Measurements from ENCODE around the gene TNFRSF21. TPM values are rescaled to one million over a fixed set of nuclear protein-coding genes. Genes with fewer than 3 reads are reported as not detected.

The TNFRSF21 gene
- total and polyA plus RNA-seq, 10 of the 15 experiments (the other 5 are each of a cell fraction or from before 2014, with no cell fraction given) = 0.09 to 1.0 (median 0.27) TPM

DNA sequence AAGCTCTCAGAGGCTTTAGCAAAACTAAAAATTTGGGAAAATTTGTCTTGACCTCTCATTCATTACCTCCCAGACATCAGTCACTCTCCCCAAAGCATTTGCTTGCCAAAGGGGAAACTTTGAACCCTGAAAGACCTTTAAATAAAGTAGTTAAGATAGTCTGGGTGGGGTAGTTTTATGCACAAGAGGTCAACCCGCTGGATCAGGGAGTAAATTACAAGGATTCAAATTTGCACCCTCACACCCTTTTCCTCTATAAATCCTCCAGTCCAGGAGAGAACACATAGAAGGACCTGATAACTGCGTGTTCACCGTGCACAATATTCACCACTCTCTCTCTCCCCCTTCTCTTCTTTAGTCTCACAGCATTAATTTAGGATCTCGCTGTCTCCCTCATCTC, 36.1 kb upstream of the TNFRSF21 start:
- H3K4me3 ChIP-seq = no peak overlapping the region
- ATAC-seq (no peak), DNase-seq (ENCODE audit: low read depth, low spot score) (no peak), FAIRE-seq (no peak)
- H3K9ac ChIP-seq (ENCODE audit: control insufficient read depth, insufficient read depth, low read length) = no peak overlapping the region
- no peaks in the 10 kb centered on the region for H3K36me3 ChIP-seq (ENCODE audit: control insufficient read depth in 2 of 2, insufficient read depth in 2 of 2, low read length in 1 of 2)
- intact Hi-C loops (cut with micrococcal nuclease; ENCODE audit: unreplicated experiment) (no loop called here), in situ Hi-C loops (cut with MboI) (no loop called here)
- RAD21 ChIA-PET (ENCODE audit: unreplicated experiment) = no interaction called here
- no peak overlapping the region for H3K27ac ChIP-seq (ENCODE audit: control insufficient read depth, insufficient read depth)
- TF ChIP-seq CBFB (IDR thresholded peaks at IDR 0.05; ENCODE audit: low read depth) (no peak), IKZF1 (conservative IDR thresholded peaks at IDR 0.05) (no peak), FOXK2 (IDR thresholded peaks at IDR 0.05) (no peak), WRNIP1 (IDR thresholded peaks at IDR 0.05; ENCODE audit: borderline replicate concordance, low read depth, low read length) (no peak), HDAC6 (IDR thresholded peaks at IDR 0.05; ENCODE audit: unreplicated experiment) (no peak)
- SMC1A ChIA-PET (ENCODE audit: uncharacterized antibody, unreplicated experiment) = no interaction called here
- 31% methylated on average over 4 of the region's 4 CpGs for WGBS (ENCODE audit: insufficient coverage, insufficient replicate concordance, low lambda C conversion rate, missing lambda C conversion rate)
- H3K27me3 ChIP-seq (replicated peaks in 1 of 2; ENCODE audit: control insufficient read depth in 2 of 2, insufficient read depth in 2 of 2, low read length in 1 of 2) = 0 out of 4 replicates have a peak, but pooled peaks cover 0 to 5% of the 10 kb centered on the region in 2 experiments
- CTCF ChIA-PET = no interaction called here
- no peaks in the 10 kb centered on the region for H3K4me1 ChIP-seq (ENCODE audit: control insufficient read depth, insufficient read depth, low read length)
- H3K79me2 ChIP-seq (ENCODE audit: control insufficient read depth, insufficient read depth, low read length) = no peaks in the 10 kb centered on the region
- H2AFZ ChIP-seq (ENCODE audit: control insufficient read depth, low read depth, low read length) = no peak overlapping the region
- no peaks in the 10 kb centered on the region for H4K20me1 ChIP-seq (ENCODE audit: control insufficient read depth, insufficient read depth)
- no peaks in the 10 kb centered on the region for H3K9me3 ChIP-seq (replicated peaks; ENCODE audit: control insufficient read depth, insufficient read depth, low read length)
- BruUV-seq (replicated peaks) = no TSS peak
- H3K4me2 ChIP-seq (ENCODE audit: control insufficient read depth, insufficient read depth) = no peak overlapping the region
- POLR2A ChIA-PET = no interaction called here

DNA sequence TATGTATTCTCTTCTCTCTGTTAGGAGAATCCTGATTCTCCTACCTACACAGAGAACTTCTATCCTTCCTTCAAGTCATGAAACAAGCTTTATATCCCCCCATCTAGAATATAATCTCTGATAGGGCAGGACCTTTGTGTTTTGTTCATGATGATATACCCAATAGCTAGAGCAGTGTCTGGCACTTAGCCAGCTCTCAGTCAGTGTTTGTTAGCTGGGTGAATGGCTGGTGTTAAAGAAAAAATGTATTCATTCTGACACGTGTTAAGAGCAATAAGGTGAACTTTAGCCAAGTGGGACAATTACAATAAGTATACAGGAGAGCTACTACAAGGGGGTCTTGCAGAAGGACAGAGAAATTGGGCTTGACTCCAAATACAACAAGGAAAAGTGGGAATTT, 34.3 kb upstream of the TNFRSF21 start:
- BruUV-seq (replicated peaks) = no TSS peak
- no peak for DNase-seq (ENCODE audit: low read depth, low spot score)
- H4K20me1 ChIP-seq (ENCODE audit: control insufficient read depth, insufficient read depth) = no peaks in the 10 kb centered on the region
- ChIA-PET RAD21 (ENCODE audit: unreplicated experiment) (no interaction called here), CTCF (no interaction called here), SMC1A (ENCODE audit: uncharacterized antibody, unreplicated experiment) (interaction anchor here (0.9 kb wide), 1 partner anchor 390 kb away, joined by 3 read pairs; no protein-coding TSS in a partner anchor), POLR2A (no interaction called here)
- H3K4me2 ChIP-seq (ENCODE audit: control insufficient read depth, insufficient read depth) = no peak overlapping the region
- no peaks in the 10 kb centered on the region for H3K9me3 ChIP-seq (replicated peaks; ENCODE audit: control insufficient read depth, insufficient read depth, low read length)
- H3K36me3 ChIP-seq (ENCODE audit: control insufficient read depth in 2 of 2, insufficient read depth in 2 of 2, low read length in 1 of 2) = no peaks in the 10 kb centered on the region
- H2AFZ ChIP-seq (ENCODE audit: control insufficient read depth, low read depth, low read length) = no peak overlapping the region
- H3K4me1 ChIP-seq (ENCODE audit: control insufficient read depth, insufficient read depth, low read length) = no peaks in the 10 kb centered on the region
- H3K4me3 ChIP-seq = no peak overlapping the region
- no peak overlapping the region for H3K9ac ChIP-seq (ENCODE audit: control insufficient read depth, insufficient read depth, low read length)
- H3K27ac ChIP-seq (ENCODE audit: control insufficient read depth, insufficient read depth) = no peak overlapping the region
- no peak for FAIRE-seq
- WGBS (ENCODE audit: insufficient coverage, insufficient replicate concordance, low lambda C conversion rate, missing lambda C conversion rate) = 0% methylated on average over 1 of the region's 1 CpG
- intact Hi-C loops (cut with micrococcal nuclease; ENCODE audit: unreplicated experiment) (no loop called here), in situ Hi-C loops (cut with MboI) (no loop called here)
- ATAC-seq = no peak
- no peaks in the 10 kb centered on the region for H3K79me2 ChIP-seq (ENCODE audit: control insufficient read depth, insufficient read depth, low read length)
- H3K27me3 ChIP-seq (replicated peaks in 1 of 2; ENCODE audit: control insufficient read depth in 2 of 2, insufficient read depth in 2 of 2, low read length in 1 of 2) = 0 out of 4 replicates have a peak, but pooled peaks cover 0 to 6% of the 10 kb centered on the region in 2 experiments
- TF ChIP-seq CBFB (IDR thresholded peaks at IDR 0.05; ENCODE audit: low read depth) (no peak), RB1 (IDR thresholded peaks at IDR 0.05; ENCODE audit: borderline replicate concordance) (no peak), NR2C2 (IDR thresholded peaks at IDR 0.05; ENCODE audit: borderline replicate concordance, control insufficient read depth, insufficient read length, low read depth) (no peak), NR2C1 (IDR thresholded peaks at IDR 0.05) (no peak), MTA2 (IDR thresholded peaks at IDR 0.05; ENCODE audit: low read depth) (no peak), SUZ12 (IDR thresholded peaks at IDR 0.05; ENCODE audit: unreplicated experiment) (no peak), TCF12 (IDR thresholded peaks at IDR 0.05; ENCODE audit: low read depth, low read length) (no peak)
- TF ChIP-seq, protein P1, sequence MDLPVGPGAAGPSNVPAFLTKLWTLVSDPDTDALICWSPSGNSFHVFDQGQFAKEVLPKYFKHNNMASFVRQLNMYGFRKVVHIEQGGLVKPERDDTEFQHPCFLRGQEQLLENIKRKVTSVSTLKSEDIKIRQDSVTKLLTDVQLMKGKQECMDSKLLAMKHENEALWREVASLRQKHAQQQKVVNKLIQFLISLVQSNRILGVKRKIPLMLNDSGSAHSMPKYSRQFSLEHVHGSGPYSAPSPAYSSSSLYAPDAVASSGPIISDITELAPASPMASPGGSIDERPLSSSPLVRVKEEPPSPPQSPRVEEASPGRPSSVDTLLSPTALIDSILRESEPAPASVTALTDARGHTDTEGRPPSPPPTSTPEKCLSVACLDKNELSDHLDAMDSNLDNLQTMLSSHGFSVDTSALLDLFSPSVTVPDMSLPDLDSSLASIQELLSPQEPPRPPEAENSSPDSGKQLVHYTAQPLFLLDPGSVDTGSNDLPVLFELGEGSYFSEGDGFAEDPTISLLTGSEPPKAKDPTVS (IDR thresholded peaks at IDR 0.05; ENCODE audit: low read depth, low read length) = no peak
- TF ChIP-seq, protein P2, sequence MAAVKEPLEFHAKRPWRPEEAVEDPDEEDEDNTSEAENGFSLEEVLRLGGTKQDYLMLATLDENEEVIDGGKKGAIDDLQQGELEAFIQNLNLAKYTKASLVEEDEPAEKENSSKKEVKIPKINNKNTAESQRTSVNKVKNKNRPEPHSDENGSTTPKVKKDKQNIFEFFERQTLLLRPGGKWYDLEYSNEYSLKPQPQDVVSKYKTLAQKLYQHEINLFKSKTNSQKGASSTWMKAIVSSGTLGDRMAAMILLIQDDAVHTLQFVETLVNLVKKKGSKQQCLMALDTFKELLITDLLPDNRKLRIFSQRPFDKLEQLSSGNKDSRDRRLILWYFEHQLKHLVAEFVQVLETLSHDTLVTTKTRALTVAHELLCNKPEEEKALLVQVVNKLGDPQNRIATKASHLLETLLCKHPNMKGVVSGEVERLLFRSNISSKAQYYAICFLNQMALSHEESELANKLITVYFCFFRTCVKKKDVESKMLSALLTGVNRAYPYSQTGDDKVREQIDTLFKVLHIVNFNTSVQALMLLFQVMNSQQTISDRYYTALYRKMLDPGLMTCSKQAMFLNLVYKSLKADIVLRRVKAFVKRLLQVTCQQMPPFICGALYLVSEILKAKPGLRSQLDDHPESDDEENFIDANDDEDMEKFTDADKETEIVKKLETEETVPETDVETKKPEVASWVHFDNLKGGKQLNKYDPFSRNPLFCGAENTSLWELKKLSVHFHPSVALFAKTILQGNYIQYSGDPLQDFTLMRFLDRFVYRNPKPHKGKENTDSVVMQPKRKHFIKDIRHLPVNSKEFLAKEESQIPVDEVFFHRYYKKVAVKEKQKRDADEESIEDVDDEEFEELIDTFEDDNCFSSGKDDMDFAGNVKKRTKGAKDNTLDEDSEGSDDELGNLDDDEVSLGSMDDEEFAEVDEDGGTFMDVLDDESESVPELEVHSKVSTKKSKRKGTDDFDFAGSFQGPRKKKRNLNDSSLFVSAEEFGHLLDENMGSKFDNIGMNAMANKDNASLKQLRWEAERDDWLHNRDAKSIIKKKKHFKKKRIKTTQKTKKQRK (IDR thresholded peaks at IDR 0.05; ENCODE audit: low read depth, low read length) = no peak
- TF ChIP-seq, protein P3, sequence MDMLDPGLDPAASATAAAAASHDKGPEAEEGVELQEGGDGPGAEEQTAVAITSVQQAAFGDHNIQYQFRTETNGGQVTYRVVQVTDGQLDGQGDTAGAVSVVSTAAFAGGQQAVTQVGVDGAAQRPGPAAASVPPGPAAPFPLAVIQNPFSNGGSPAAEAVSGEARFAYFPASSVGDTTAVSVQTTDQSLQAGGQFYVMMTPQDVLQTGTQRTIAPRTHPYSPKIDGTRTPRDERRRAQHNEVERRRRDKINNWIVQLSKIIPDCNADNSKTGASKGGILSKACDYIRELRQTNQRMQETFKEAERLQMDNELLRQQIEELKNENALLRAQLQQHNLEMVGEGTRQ (IDR thresholded peaks at IDR 0.05; ENCODE audit: borderline replicate concordance, low read depth, low read length) = no peak
